WI38 (cell line): ENCODE data around the gene EIF2S1.

ENCODE experiments used
- H3K4me3 ChIP-seq: 2 replicates; pipeline ENCODE4 v1.5.1; 2011; ENCODE audit warnings: low read depth, mild to moderate bottlenecking, control low read depth, low read length
- CTCF ChIP-seq: IDR thresholded peaks from 2 replicates; pipeline ENCODE4 v1.5.1; 2012; ENCODE audit warnings: low read depth, mild to moderate bottlenecking, control low read depth, low read length

The EIF2S1 gene

GRCh38 chr14:67426983-67427606, 67.0 kb downstream of the EIF2S1 start:
- peak; percentile 79 for TF ChIP-seq CTCF
- H3K4me3 ChIP-seq, result no peak overlapping the region

GRCh38 chr14:67428501-67429031, 68.4 kb downstream of the EIF2S1 start:
- TF ChIP-seq CTCF, result no peak
- H3K4me3 ChIP-seq, result no peak overlapping the region

- no peak overlapping the region for H3K4me3 ChIP-seq
- no peak for TF ChIP-seq CTCF
Observed at GRCh38 chr14:67429510-67430205, 69.5 kb downstream of the EIF2S1 start.

GRCh38 chr14:67432050-67432564, 72.0 kb downstream of the EIF2S1 start:
- TF ChIP-seq CTCF, result no peak
- H3K4me3 ChIP-seq, result no peak overlapping the region

GRCh38 chr14:67435603-67436002, 75.5 kb downstream of the EIF2S1 start:
- TF ChIP-seq CTCF, result no peak

More at GRCh38 chr14:67435603-67436002, 75.5 kb downstream of the EIF2S1 start:
- H3K4me3 ChIP-seq, result no peak overlapping the region
